GM12875 (cell line): ENCODE results near the gene PHF14.

Source experiments
- H3K4me3 ChIP-seq: one replicate; pipeline ENCODE4 v1.5.1; 2011; ENCODE audit warnings: low read depth, low read length, control low read depth
- CTCF ChIP-seq: IDR thresholded peaks from 2 replicates; pipeline ENCODE4 v1.5.1; 2011; ENCODE audit warnings: low read depth, mild to moderate bottlenecking, control low read depth, inconsistent platforms, low read length, moderate library complexity, borderline replicate concordance; ENCODE audit not compliant: insufficient read depth

The PHF14 gene

GRCh38 chr7:11082121-11082520, 108.4 kb downstream of the PHF14 start:
- TF ChIP-seq CTCF: no peak
- no peak overlapping the region for H3K4me3 ChIP-seq

- H3K4me3 ChIP-seq: no peak overlapping the region
- TF ChIP-seq CTCF: no peak
Observed at GRCh38 chr7:11082552-11083213, 109.0 kb downstream of the PHF14 start.

GRCh38 chr7:11083214-11083568, 109.5 kb downstream of the PHF14 start:
- no peak for TF ChIP-seq CTCF
- no peak overlapping the region for H3K4me3 ChIP-seq

GRCh38 chr7:11104578-11104977, 130.9 kb downstream of the PHF14 start:
- no peak overlapping the region for H3K4me3 ChIP-seq
- no peak for TF ChIP-seq CTCF

- TF ChIP-seq CTCF: no peak
- H3K4me3 ChIP-seq: no peak overlapping the region
Observed at GRCh38 chr7:11109659-11110058, 136.0 kb downstream of the PHF14 start.

GRCh38 chr7:11120068-11120664, 146.5 kb downstream of the PHF14 start:
- no peak overlapping the region for H3K4me3 ChIP-seq
- no peak for TF ChIP-seq CTCF

GRCh38 chr7:11120675-11121220, 147.1 kb downstream of the PHF14 start:
- no peak for TF ChIP-seq CTCF
- no peak overlapping the region for H3K4me3 ChIP-seq
